ENCODE measurements around the gene RFC4.
A peak's percentile ranks its signal among the peaks of the same experiment; 100 is the strongest.

The RFC4 gene

GRCh38 chr3:186821429-186822387 is 15.4 kb upstream of the RFC4 start:
- TF ChIP-seq, protein P1, sequence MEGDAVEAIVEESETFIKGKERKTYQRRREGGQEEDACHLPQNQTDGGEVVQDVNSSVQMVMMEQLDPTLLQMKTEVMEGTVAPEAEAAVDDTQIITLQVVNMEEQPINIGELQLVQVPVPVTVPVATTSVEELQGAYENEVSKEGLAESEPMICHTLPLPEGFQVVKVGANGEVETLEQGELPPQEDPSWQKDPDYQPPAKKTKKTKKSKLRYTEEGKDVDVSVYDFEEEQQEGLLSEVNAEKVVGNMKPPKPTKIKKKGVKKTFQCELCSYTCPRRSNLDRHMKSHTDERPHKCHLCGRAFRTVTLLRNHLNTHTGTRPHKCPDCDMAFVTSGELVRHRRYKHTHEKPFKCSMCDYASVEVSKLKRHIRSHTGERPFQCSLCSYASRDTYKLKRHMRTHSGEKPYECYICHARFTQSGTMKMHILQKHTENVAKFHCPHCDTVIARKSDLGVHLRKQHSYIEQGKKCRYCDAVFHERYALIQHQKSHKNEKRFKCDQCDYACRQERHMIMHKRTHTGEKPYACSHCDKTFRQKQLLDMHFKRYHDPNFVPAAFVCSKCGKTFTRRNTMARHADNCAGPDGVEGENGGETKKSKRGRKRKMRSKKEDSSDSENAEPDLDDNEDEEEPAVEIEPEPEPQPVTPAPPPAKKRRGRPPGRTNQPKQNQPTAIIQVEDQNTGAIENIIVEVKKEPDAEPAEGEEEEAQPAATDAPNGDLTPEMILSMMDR (IDR thresholded peaks at IDR 0.05) = peak; percentile 68

DNA sequence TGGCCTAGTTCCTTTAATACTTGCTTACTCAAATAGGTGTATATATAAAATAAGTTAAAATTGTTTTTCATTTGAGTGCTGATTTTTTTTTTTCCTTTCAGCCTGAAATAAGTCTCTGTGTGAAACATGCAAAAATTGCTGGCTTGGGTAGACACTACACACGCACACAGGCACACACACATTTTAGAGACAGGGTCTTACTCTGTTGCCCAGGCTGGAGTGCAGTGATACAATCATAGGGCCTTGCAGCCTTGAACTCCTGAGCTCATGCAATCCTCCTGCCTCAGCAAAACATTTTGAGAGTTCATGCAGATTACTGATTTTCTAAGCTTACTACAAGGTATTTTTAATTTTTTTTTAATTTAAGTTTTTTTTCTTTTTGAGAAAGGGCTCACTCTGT is 12.7 kb upstream of the RFC4 start:
- TF ChIP-seq, protein P1 (IDR thresholded peaks at IDR 0.05) = no peak

DNA sequence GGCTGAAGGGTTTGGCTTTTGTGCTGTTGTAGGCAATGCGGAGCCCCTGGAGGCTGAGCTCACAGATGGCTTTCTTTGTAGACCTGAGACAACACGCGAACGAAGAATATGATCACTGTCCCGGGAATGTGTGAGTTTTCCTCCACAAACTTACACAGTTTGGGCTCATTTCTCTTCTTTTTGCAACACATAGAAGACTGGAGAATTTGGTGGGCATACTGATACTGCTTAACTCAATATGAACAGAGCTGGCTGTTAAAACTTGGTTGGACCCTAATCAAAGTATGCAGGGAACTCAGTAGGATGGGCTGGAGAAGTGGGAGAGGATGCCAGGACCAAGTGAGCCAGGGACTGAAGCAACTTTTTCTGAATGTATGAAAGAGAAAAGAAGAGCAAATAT is 12.2 kb upstream of the RFC4 start:
- TF ChIP-seq, protein P1 (IDR thresholded peaks at IDR 0.05) = no peak

GRCh38 chr3:186815435-186815834 is 9.2 kb upstream of the RFC4 start:
- TF ChIP-seq, protein P1 (IDR thresholded peaks at IDR 0.05) = no peak

- TF ChIP-seq, protein P1 (IDR thresholded peaks at IDR 0.05) = no peak
These were observed 7.8 kb upstream of the RFC4 start for GRCh38 chr3:186814100-186814499.

- TF ChIP-seq, protein P1 (IDR thresholded peaks at IDR 0.05) = no peak
These were observed 4.2 kb upstream of the RFC4 start for GRCh38 chr3:186810336-186810996.

GRCh38 chr3:186807231-186807630 is 949 bp upstream of the RFC4 start:
- TF ChIP-seq, protein P1 (IDR thresholded peaks at IDR 0.05) = no peak

All from LNCAP (cell line).